GM18499 (cell line): Measurements from ENCODE around the gene HOMER1.

ENCODE experiments used
- ATAC-seq: cut with Tn5 transposase; IDR thresholded peaks from one replicate; pipeline ENCODE4 v1.9.1; 2021; ENCODE audit warnings: moderate number of reproducible peaks; ENCODE audit not compliant: insufficient read depth, unreplicated experiment

The HOMER1 gene

GRCh38 chr5:79513704-79514390 is at the start of gene HOMER1:
HOMER1 (minus strand) TSS chr5:79514134; CDS start chr5:79512774, 1,360 bp downstream.
- peak; percentile 24 for ATAC-seq

- ATAC-seq: no peak
Measured at GRCh38 chr5:79563247-79563590, 49.3 kb upstream of the HOMER1 start.

- ATAC-seq: no peak
Measured at GRCh38 chr5:79562351-79563246, 48.7 kb upstream of the HOMER1 start.

- no peak for ATAC-seq
Measured at GRCh38 chr5:79561525-79561893, 47.6 kb upstream of the HOMER1 start.

GRCh38 chr5:79560771-79561524 is 47.0 kb upstream of the HOMER1 start:
- ATAC-seq: peak; percentile 72

GRCh38 chr5:79555418-79555817 is 41.5 kb upstream of the HOMER1 start:
- no peak for ATAC-seq

- ATAC-seq: no peak
Measured at GRCh38 chr5:79552984-79553383, 39.0 kb upstream of the HOMER1 start.

GRCh38 chr5:79547982-79548381 is 34.0 kb upstream of the HOMER1 start:
- no peak for ATAC-seq

GRCh38 chr5:79547429-79547822 is 33.5 kb upstream of the HOMER1 start:
- ATAC-seq: no peak

- no peak for ATAC-seq
Measured at GRCh38 chr5:79546782-79547428, 33.0 kb upstream of the HOMER1 start.

GRCh38 chr5:79544131-79544530 is 30.2 kb upstream of the HOMER1 start:
- no peak for ATAC-seq

- ATAC-seq: no peak
Measured at GRCh38 chr5:79540939-79541338, 27.0 kb upstream of the HOMER1 start.

GRCh38 chr5:79536193-79536906 is 22.4 kb upstream of the HOMER1 start:
- no peak for ATAC-seq

GRCh38 chr5:79535477-79536192 is 21.7 kb upstream of the HOMER1 start:
- ATAC-seq: no peak

GRCh38 chr5:79529110-79529509 is 15.2 kb upstream of the HOMER1 start:
- ATAC-seq: no peak

- no peak for ATAC-seq
Measured at GRCh38 chr5:79527431-79527830, 13.5 kb upstream of the HOMER1 start.

GRCh38 chr5:79526928-79527327 is 13.0 kb upstream of the HOMER1 start:
- no peak for ATAC-seq

GRCh38 chr5:79526493-79526892 is 12.6 kb upstream of the HOMER1 start:
- ATAC-seq: no peak

- ATAC-seq: no peak
Measured at GRCh38 chr5:79521156-79521555, 7.2 kb upstream of the HOMER1 start.
